Prostate gland (tissue), 2 donors: ENCODE data around the gene LZTR1. TPM values are rescaled to one million over a fixed set of nuclear protein-coding genes. Genes with fewer than 3 reads are reported as not detected.
A peak's percentile ranks its signal among the peaks of the same experiment; 100 is the strongest.

Experiments used
- DNase-seq: peaks from one replicate; pipeline ENCODE4 v3.0.0-alpha.2; 2019; ENCODE audit warnings: low spot score
- H3K27ac ChIP-seq, 2 donors: fragments of 200-600 bp; sonication (generic); 2 replicates each; pipeline ENCODE4 v1.5.1; 2017 to 2019
- H3K27me3 ChIP-seq: fragments of 200-600 bp; sonication (generic); replicated peaks from 2 replicates; pipeline ENCODE4 v1.5.1; 2019; ENCODE audit not compliant: insufficient read depth
- H3K36me3 ChIP-seq, 2 donors: fragments of 200-600 bp; sonication (generic); 1 replicate in 1 of 2; 2 replicates in 1 of 2; pipeline versions ENCODE4 v1.5.1 to v1.8.1; 2017 to 2019
- H3K4me1 ChIP-seq: fragments of 200-600 bp; sonication (generic); replicated peaks from 2 replicates; pipeline ENCODE4 v1.5.1; 2019
- H3K4me3 ChIP-seq, 2 donors: fragments of 200-600 bp; sonication (generic); 2 replicates each; pipeline ENCODE4 v1.5.1; 2017 to 2019
- H3K9me3 ChIP-seq: fragments of 200-600 bp; sonication (generic); 2 replicates; pipeline ENCODE4 v1.5.1; 2017
- POLR2A ChIP-seq: fragments of 450-650 bp; IDR thresholded peaks from one replicate; pipeline ENCODE4 v1.6.1; 2016; ENCODE audit warnings: antibody characterized with exemption, mild to moderate bottlenecking
- POLR2AphosphoS5 ChIP-seq: sonication (generic); formaldehyde crosslinking; IDR thresholded peaks from one replicate; pipeline ENCODE4 v1.6.1; 2017; ENCODE audit warnings: antibody characterized with exemption
- WGBS: methylation state at CpG from one replicate; pipeline ENCODE4 v1.1.5; 2018; 5-methylcytosine and 5-hydroxymethylcytosine counted together
- intact Hi-C: fragments of 100-400 bp; cut with DNase I; formaldehyde crosslinking; loops from one replicate; pipeline ENCODE4 v1.14.2; 2022
- total RNA-seq, 2 donors: library from RNA; depleted of rRNA; stranded (reverse); fragments of >200 nt; gene quantifications; one replicate each; pipeline ENCODE4 v1.1.0, GENCODE V29; 2016
- TF ChIP-seq, protein P1 (sequence below), 4 experiments: fragments of 200-600 bp in 2 of 4; fragments of 450-650 bp in 2 of 4; sonication (generic) in 2 of 4; IDR thresholded peaks; 1 replicate in 3 of 4; 2 replicates in 1 of 4; pipeline ENCODE4 v1.5.1; 2016 to 2019; ENCODE audit warnings: antibody characterized with exemption in 4 of 4, mild to moderate bottlenecking in 2 of 4, moderate library complexity in 2 of 4

Gene LZTR1
- total RNA-seq, 2 donors from 2014 or later = 41.5 to 48.9 TPM

DNA sequence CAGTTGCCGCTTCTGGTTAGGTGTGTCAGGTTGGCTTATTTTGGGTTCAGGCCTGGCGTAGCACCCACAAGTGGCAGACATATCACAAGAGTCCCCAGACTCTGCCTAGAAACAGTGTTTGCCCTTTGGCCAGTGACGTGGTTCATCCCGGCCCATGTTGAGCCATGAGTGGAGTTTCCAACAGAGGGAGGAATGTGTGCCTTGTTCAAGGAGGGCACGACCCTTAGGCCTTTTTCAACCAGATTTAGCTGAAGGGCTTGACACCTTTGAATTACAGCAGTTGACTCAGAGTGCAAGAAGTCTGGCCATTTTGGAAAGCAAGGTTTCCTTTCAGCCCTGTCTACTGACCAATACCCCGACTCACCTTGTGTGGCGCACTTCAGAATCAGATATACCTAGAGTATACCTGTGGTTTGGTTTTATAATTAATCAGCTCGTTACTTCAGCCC, 30.1 kb upstream of the LZTR1 start:
- intact Hi-C loops = loop anchor here (10.0 kb wide), 1 partner anchor 47 kb away; no protein-coding TSS in a partner anchor
- Histone ChIP-seq H3K4me3 (no peak overlapping the region), H3K9me3 (no peaks in the 10 kb centered on the region), H3K27ac (peak overlapping the region; percentile 63 to 68), H3K36me3 (peaks cover 0 to 3% of the 10 kb centered on the region in 2 donors), H3K4me1 (peaks cover 4% of the 10 kb centered on the region), H3K27me3 (no peaks in the 10 kb centered on the region)
- TF ChIP-seq, protein P1, sequence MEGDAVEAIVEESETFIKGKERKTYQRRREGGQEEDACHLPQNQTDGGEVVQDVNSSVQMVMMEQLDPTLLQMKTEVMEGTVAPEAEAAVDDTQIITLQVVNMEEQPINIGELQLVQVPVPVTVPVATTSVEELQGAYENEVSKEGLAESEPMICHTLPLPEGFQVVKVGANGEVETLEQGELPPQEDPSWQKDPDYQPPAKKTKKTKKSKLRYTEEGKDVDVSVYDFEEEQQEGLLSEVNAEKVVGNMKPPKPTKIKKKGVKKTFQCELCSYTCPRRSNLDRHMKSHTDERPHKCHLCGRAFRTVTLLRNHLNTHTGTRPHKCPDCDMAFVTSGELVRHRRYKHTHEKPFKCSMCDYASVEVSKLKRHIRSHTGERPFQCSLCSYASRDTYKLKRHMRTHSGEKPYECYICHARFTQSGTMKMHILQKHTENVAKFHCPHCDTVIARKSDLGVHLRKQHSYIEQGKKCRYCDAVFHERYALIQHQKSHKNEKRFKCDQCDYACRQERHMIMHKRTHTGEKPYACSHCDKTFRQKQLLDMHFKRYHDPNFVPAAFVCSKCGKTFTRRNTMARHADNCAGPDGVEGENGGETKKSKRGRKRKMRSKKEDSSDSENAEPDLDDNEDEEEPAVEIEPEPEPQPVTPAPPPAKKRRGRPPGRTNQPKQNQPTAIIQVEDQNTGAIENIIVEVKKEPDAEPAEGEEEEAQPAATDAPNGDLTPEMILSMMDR (IDR thresholded peaks at IDR 0.05) = peak in 2 of 4 experiments; percentile 9 to 28
- no peak for TF ChIP-seq POLR2A
- no peak for DNase-seq
- 74% methylated on average over 8 of the region's 8 CpGs for WGBS

DNA sequence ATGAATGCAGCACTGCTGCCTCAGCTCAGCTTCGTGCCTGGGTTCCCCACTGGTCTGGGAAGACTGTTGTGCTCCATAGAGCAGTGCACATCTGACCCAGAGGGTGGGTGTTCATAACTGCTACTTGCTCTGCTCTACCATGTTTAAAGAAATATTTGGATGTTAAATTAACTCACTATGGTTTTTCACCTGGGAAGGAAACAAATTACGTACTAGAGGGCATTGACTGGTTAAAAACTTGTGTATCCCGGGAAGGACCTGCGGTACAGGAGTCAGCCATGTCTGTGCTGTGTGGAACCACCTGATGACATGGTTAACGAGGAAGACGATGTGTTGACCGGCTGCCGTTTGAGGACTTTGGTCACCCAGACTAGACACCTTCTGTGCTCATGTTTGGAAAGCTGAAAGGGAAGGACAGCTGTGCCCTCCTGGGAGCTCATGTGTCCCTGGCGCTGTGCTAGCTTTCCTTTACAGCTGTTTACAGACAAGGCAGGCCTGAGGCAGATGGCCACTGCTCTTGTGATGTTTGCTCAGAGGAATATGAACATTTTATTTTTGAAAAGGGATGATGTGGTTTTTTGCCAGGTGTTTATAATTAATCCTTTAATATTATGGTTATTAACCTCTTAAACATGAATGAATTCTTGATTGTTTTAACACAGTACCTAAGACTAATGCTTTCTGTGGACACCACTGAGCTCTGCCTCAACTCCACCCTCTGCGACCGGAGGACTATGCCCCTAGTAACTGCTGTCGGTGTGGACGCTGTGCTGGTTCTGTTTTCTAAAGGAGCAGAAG, 29.4 kb upstream of the LZTR1 start:
- 70% methylated on average over 13 of the region's 13 CpGs for WGBS
- Histone ChIP-seq H3K27me3 (no peaks in the 10 kb centered on the region), H3K9me3 (no peaks in the 10 kb centered on the region), H3K4me1 (peaks cover 4% of the 10 kb centered on the region), H3K27ac (peak overlapping the region; percentile 63 to 68), H3K4me3 (no peak overlapping the region), H3K36me3 (peaks cover 0 to 3% of the 10 kb centered on the region in 2 donors)
- TF ChIP-seq POLR2AphosphoS5 = peak; percentile 74
- TF ChIP-seq, protein P1 (IDR thresholded peaks at IDR 0.05) = no peak
- intact Hi-C loops = loop anchor here (10.0 kb wide), 1 partner anchor 48 kb away; no protein-coding TSS in a partner anchor
- DNase-seq = peak; percentile 71

DNA sequence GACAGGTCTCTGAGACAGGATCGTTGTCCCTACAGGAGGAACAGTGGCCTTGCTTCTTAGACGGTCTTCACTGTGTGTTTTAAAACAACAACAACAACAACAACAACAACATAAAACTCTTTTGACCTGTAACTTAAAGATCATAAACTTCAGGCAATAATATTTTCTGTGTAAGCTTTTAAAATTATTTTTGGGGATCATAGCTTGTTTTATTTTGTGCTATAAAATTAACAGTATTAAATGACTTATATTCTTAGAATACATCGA, 28.8 kb upstream of the LZTR1 start:
- H3K27ac ChIP-seq = peak overlapping the region; percentile 63 to 68
- H3K4me3 ChIP-seq = no peak overlapping the region
- H3K9me3 ChIP-seq = no peaks in the 10 kb centered on the region
- TF ChIP-seq POLR2AphosphoS5 (no peak), POLR2A (no peak)
- TF ChIP-seq, protein P1 (IDR thresholded peaks at IDR 0.05) = no peak
- peaks cover 4% of the 10 kb centered on the region for H3K4me1 ChIP-seq
- WGBS = 51% methylated on average over 3 of the region's 3 CpGs
- H3K27me3 ChIP-seq = no peaks in the 10 kb centered on the region
- intact Hi-C loops = loop anchor here (10.0 kb wide), 1 partner anchor 48 kb away; no protein-coding TSS in a partner anchor
- no peak for DNase-seq
- peaks cover 0 to 3% of the 10 kb centered on the region in 2 donors for H3K36me3 ChIP-seq

DNA sequence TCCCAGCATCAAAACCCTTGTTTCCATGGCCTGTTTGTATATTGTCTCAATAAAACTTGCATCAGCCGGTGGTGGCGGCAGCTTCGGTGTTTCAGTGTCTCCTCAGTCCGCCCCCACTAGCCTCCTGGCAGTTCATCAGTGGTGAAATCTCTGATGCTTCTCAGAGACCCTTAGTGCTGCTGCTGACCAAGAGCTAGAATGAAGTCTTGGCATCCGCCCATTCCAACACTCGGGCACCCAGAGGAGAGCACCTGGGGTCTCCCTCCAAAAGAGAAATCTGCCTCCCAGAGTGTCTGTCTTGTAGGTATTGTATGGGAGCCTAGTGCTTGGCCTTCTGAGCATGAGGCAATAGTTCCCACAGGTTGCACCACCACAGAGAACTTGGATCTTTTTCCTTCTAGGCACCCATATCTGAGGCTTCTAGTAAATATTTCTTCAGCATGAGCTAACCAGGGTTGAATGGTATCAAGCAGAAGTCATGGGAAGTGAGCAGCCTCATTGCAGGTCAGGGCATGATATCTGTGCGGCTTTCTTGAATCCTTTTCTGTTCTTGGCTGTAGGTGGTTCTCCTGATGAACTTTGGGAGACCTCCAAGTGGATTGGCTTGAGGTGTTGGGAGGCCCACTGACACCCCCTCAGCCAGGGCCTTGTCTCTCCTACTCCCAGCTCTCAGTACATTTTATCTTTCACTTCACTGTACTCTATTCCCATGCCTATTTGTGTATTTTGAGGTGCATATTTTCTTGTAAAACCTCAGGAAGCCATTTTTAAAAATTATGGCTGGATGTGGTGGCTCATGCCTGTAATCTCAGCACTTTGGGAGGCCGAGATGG, 28.2 kb upstream of the LZTR1 start:
- Histone ChIP-seq H3K9me3 (no peaks in the 10 kb centered on the region), H3K36me3 (peaks cover 0 to 3% of the 10 kb centered on the region in 2 donors), H3K27me3 (no peaks in the 10 kb centered on the region), H3K27ac (peak overlapping the region; percentile 63 to 68), H3K4me3 (no peak overlapping the region), H3K4me1 (peaks cover 4% of the 10 kb centered on the region)
- TF ChIP-seq POLR2AphosphoS5 (peak; percentile 88), POLR2A (no peak)
- TF ChIP-seq, protein P1 (IDR thresholded peaks at IDR 0.05) = no peak
- intact Hi-C loops = loop anchor here (10.0 kb wide), 1 partner anchor 49 kb away; no protein-coding TSS in a partner anchor
- 55% methylated on average over 8 of the region's 8 CpGs for WGBS
- DNase-seq = peak; percentile 81
